A549 (cell line): ENCODE results near the gene OGDHL. TPM values are rescaled to one million over a fixed set of nuclear protein-coding genes. Genes with fewer than 3 reads are reported as not detected.

Source experiments
- ATAC-seq, 2 experiments: fragments of 200-7000 bp in 1 of 2; fragments of >200 bp in 1 of 2; cut with Nextera tagmentation in 1 of 2; cut with Tn5 transposase in 1 of 2; 3 replicates each; pipeline versions ENCODE4 v1.8.0 to v1.9.1; 2018 to 2020; ENCODE audit warnings: mild to moderate bottlenecking in 1 of 2, moderate library complexity in 1 of 2
- CTCF ChIA-PET: fragments of 300-600 bp; sonication (Branson Sonifier 250); formaldehyde crosslinking; extraction: SDS; loops from one replicate; lab custom pipeline; 2021; ENCODE audit warnings: antibody characterized with exemption, inconsistent platforms; lab: Yijun Ruan, JAX
- POLR2A ChIA-PET: fragments of 350-600 bp; formaldehyde crosslinking; extraction: SDS; loops from one replicate; lab custom pipeline; 2021; ENCODE audit warnings: antibody characterized with exemption, inconsistent platforms; lab: Yijun Ruan, JAX
- DNase-seq, 2 experiments: peaks; one replicate each; pipeline versions ENCODE4 v3.0.0 to v3.0.0-alpha.2; 2011 to 2016; ENCODE audit warnings: low read depth in 1 of 2, low spot score in 1 of 2
- FAIRE-seq: peaks from 2 replicates; lab custom pipeline; 2011; peaks lifted over from hg19 to GRCh38; lab: Jason Lieb, UNC
- H3K27ac ChIP-seq, 2 experiments: fragments of >200 bp; sonication (Bioruptor Twin); formaldehyde crosslinking; 3 replicates each; pipeline ENCODE4 v1.5.1; 2016 to 2017
- H3K4me1 ChIP-seq: fragments of >200 bp; sonication (Bioruptor Twin); formaldehyde crosslinking; 3 replicates; pipeline ENCODE4 v1.6.1; 2016
- H3K4me2 ChIP-seq: fragments of >200 bp; sonication (Bioruptor Twin); formaldehyde crosslinking; 3 replicates; pipeline ENCODE4 v1.6.1; 2016
- H3K4me3 ChIP-seq: fragments of >200 bp; sonication (Bioruptor Twin); formaldehyde crosslinking; 3 replicates; pipeline ENCODE4 v1.5.1; 2016
- H3K9me3 ChIP-seq: fragments of >200 bp; sonication (Bioruptor Twin); formaldehyde crosslinking; 3 replicates; pipeline ENCODE4 v1.6.1; 2016
- CBX2 ChIP-seq: fragments of 200-600 bp; sonication (generic); IDR thresholded peaks from 2 replicates; pipeline ENCODE4 v1.6.1; 2016; ENCODE audit warnings: low read depth, mild to moderate bottlenecking, borderline replicate concordance
- CBX8 ChIP-seq: fragments of 200-600 bp; sonication (generic); IDR thresholded peaks from 2 replicates; pipeline ENCODE4 v1.6.1; 2016
- CEBPB ChIP-seq, 2 experiments: fragments of >200 bp in 1 of 2; sonication (Bioruptor Twin) in 1 of 2; formaldehyde crosslinking in 1 of 2; IDR thresholded peaks; 2 replicates each; pipeline ENCODE4 v1.6.1; 2012 to 2016
- EP300 ChIP-seq, 2 experiments: fragments of >200 bp; sonication (Bioruptor Twin); formaldehyde crosslinking; IDR thresholded peaks; 2 replicates in 1 of 2; 3 replicates in 1 of 2; pipeline ENCODE4 v1.6.1; 2016 to 2017
- FOSL2 ChIP-seq, 2 experiments: fragments of 450-650 bp in 1 of 2; fragments of >200 bp in 1 of 2; sonication (Bioruptor Twin) in 1 of 2; formaldehyde crosslinking; IDR thresholded peaks; 2 replicates each; pipeline versions ENCODE4 v1.5.0 to v1.6.1; 2016 to 2020; ENCODE audit warnings: mild to moderate bottlenecking in 1 of 2, moderate library complexity in 1 of 2
- FOXS1 ChIP-seq: fragments of 250-450 bp; sonication (Bioruptor Pico); IDR thresholded peaks from 2 replicates; pipeline ENCODE4 v1.5.0; 2020; ENCODE audit warnings: mild to moderate bottlenecking, moderate library complexity
- GATA3 ChIP-seq: IDR thresholded peaks from 2 replicates; pipeline ENCODE4 v1.6.1; 2012; ENCODE audit warnings: borderline replicate concordance
- HES2 ChIP-seq: fragments of >200 bp; sonication (Bioruptor Twin); formaldehyde crosslinking; IDR thresholded peaks from 2 replicates; pipeline ENCODE4 v1.6.1; 2016
- HOXA7 ChIP-seq: fragments of 250-450 bp; sonication (Bioruptor Pico); IDR thresholded peaks from 2 replicates; pipeline ENCODE4 v1.5.0; 2020; ENCODE audit warnings: mild to moderate bottlenecking, moderate library complexity
- JUN ChIP-seq, 2 experiments: fragments of >200 bp; sonication (Bioruptor Twin); formaldehyde crosslinking; IDR thresholded peaks; 2 replicates in 1 of 2; 3 replicates in 1 of 2; pipeline ENCODE4 v1.6.1; 2016 to 2017
- KDM1A ChIP-seq: fragments of 200-600 bp; sonication (generic); IDR thresholded peaks from 2 replicates; pipeline ENCODE4 v1.6.1; 2016; ENCODE audit warnings: low read depth, mild to moderate bottlenecking
- MAX ChIP-seq: IDR thresholded peaks from 2 replicates; pipeline ENCODE4 v1.6.1; 2012
- MAZ ChIP-seq: fragments of 150-350 bp; IDR thresholded peaks from 2 replicates; pipeline ENCODE4 v1.6.1; 2014; ENCODE audit warnings: antibody characterized with exemption, low read depth, low read length, borderline replicate concordance
- PBX3 ChIP-seq: IDR thresholded peaks from 2 replicates; pipeline ENCODE4 v1.6.1; 2012
- PHF8 ChIP-seq: fragments of 200-600 bp; sonication (generic); IDR thresholded peaks from 2 replicates; pipeline ENCODE4 v1.6.1; 2016; ENCODE audit warnings: low read depth, mild to moderate bottlenecking, antibody characterized with exemption, moderate library complexity, borderline replicate concordance
- POLR2A ChIP-seq: IDR thresholded peaks from 2 replicates; pipeline ENCODE4 v1.6.1; 2012; ENCODE audit warnings: mild to moderate bottlenecking, low read length
- RCOR1 ChIP-seq: fragments of 150-350 bp; IDR thresholded peaks from 2 replicates; pipeline ENCODE4 v1.6.1; 2014; ENCODE audit warnings: antibody characterized with exemption, low read length, low read depth
- RNF2 ChIP-seq: fragments of 200-600 bp; sonication (generic); IDR thresholded peaks from 2 replicates; pipeline ENCODE4 v1.6.1; 2016; ENCODE audit warnings: low read depth, mild to moderate bottlenecking, antibody characterized with exemption, moderate library complexity, borderline replicate concordance
- SMC3 ChIP-seq: fragments of >200 bp; sonication (Bioruptor Twin); formaldehyde crosslinking; IDR thresholded peaks from 3 replicates; pipeline ENCODE4 v1.6.1; 2018; ENCODE audit warnings: inconsistent platforms
- SREBF2 ChIP-seq: fragments of 450-650 bp; IDR thresholded peaks from 2 replicates; pipeline ENCODE4 v1.6.1; 2014; ENCODE audit warnings: mild to moderate bottlenecking, moderate library complexity
- TP53 ChIP-seq: fragments of 250-450 bp; sonication (Bioruptor Pico); IDR thresholded peaks from 2 replicates; pipeline ENCODE4 v1.5.0; 2021; ENCODE audit warnings: mild to moderate bottlenecking, moderate library complexity
- ZC3H11A ChIP-seq: fragments of 450-650 bp; IDR thresholded peaks from 2 replicates; pipeline ENCODE4 v1.6.1; 2014; ENCODE audit warnings: antibody characterized with exemption, mild to moderate bottlenecking
- ZSCAN20 ChIP-seq: fragments of 250-450 bp; sonication (Bioruptor Pico); IDR thresholded peaks from 2 replicates; pipeline ENCODE4 v1.8.0; 2022; ENCODE audit warnings: mild to moderate bottlenecking, moderate library complexity
- WGBS: methylation state at CpG from one replicate; pipeline ENCODE4 v1.1.6; 2017; ENCODE audit errors: missing lambda C conversion rate; 5-methylcytosine and 5-hydroxymethylcytosine counted together
- polyA plus RNA-seq, 4 experiments: library from polyadenylated mRNA; depleted of rRNA in 3 of 4; stranded (reverse); fragments of >200 nt; fragmentation: RNase III in 1 of 4; extraction: RNeasy Plus Mini Kit Qiagen cat#74134 plus additional on column Dnase treatment in 1 of 4; gene quantifications; 2 replicates in 3 of 4; 3 replicates in 1 of 4; pipeline ENCODE4 v1.2.3, GENCODE V29; 2011 to 2017
- TF ChIP-seq, protein P1 (sequence below): fragments of 250-450 bp; sonication (Bioruptor Pico); IDR thresholded peaks from 2 replicates; pipeline ENCODE4 v1.5.0; 2021; ENCODE audit warnings: mild to moderate bottlenecking, moderate library complexity, borderline replicate concordance
- TF ChIP-seq, protein P2 (sequence below): fragments of >200 bp; sonication (Bioruptor Twin); formaldehyde crosslinking; IDR thresholded peaks from 3 replicates; pipeline ENCODE4 v1.5.1; 2016

The OGDHL gene
- polyA plus RNA-seq, 2 of the 4 experiments (the other 2 are of a cell fraction): 0.06 to 0.22 TPM

DNA sequence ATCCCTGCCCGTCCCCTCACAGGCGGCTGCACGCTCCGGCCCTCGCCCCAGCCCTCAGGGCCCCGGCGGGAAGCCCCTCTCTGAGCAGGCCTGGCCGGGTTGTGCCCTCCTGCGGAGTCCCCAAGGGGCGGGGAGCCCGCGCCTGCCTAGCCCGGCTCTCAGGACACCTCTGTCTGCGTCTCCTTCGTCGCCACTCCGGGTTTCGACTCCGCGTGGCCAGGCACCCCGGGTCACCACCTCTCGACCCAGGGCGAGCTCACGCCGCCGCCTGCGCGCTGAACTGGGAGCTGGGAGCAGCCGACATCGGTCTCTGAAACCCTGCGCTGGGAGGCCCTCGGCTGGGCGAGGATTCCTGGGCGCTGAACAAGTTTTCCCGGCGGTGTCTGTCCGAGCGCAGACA is 6.2 kb upstream of the OGDHL start:
- ATAC-seq: no peak
- ChIA-PET POLR2A (no interaction called here), CTCF (no interaction called here)
- Histone ChIP-seq H3K4me1 (no peaks in the 10 kb centered on the region), H3K9me3 (peaks cover 4% of the 10 kb centered on the region; the same call in 1 of the 3 replicates), H3K27ac (no peak overlapping the region), H3K4me3 (no peak overlapping the region), H3K4me2 (no peak overlapping the region)
- TF ChIP-seq SMC3: no peak
- TF ChIP-seq RCOR1: no peak
- TF ChIP-seq, protein P1, sequence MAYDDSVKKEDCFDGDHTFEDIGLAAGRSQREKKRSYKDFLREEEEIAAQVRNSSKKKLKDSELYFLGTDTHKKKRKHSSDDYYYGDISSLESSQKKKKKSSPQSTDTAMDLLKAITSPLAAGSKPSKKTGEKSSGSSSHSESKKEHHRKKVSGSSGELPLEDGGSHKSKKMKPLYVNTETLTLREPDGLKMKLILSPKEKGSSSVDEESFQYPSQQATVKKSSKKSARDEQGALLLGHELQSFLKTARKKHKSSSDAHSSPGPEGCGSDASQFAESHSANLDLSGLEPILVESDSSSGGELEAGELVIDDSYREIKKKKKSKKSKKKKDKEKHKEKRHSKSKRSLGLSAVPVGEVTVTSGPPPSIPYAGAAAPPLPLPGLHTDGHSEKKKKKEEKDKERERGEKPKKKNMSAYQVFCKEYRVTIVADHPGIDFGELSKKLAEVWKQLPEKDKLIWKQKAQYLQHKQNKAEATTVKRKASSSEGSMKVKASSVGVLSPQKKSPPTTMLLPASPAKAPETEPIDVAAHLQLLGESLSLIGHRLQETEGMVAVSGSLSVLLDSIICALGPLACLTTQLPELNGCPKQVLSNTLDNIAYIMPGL (CRISPR knock-in tag): no peak
- no peak for TF ChIP-seq EP300 (IDR thresholded peaks at IDR 0.05)
- TF ChIP-seq FOSL2 (IDR thresholded peaks at IDR 0.05): no peak
- TF ChIP-seq FOSL2 (CRISPR knock-in tag; IDR thresholded peaks at IDR 0.05): no peak
- no peak for TF ChIP-seq CBX8
- TF ChIP-seq MAX: no peak
- TF ChIP-seq PHF8: no peak
- TF ChIP-seq TP53 (CRISPR knock-in tag): no peak
- no peak for TF ChIP-seq ZSCAN20 (CRISPR knock-in tag)
- no peak for TF ChIP-seq ZC3H11A
- TF ChIP-seq FOXS1 (CRISPR knock-in tag): no peak
- TF ChIP-seq GATA3: no peak
- TF ChIP-seq, protein P2, sequence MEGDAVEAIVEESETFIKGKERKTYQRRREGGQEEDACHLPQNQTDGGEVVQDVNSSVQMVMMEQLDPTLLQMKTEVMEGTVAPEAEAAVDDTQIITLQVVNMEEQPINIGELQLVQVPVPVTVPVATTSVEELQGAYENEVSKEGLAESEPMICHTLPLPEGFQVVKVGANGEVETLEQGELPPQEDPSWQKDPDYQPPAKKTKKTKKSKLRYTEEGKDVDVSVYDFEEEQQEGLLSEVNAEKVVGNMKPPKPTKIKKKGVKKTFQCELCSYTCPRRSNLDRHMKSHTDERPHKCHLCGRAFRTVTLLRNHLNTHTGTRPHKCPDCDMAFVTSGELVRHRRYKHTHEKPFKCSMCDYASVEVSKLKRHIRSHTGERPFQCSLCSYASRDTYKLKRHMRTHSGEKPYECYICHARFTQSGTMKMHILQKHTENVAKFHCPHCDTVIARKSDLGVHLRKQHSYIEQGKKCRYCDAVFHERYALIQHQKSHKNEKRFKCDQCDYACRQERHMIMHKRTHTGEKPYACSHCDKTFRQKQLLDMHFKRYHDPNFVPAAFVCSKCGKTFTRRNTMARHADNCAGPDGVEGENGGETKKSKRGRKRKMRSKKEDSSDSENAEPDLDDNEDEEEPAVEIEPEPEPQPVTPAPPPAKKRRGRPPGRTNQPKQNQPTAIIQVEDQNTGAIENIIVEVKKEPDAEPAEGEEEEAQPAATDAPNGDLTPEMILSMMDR: no peak
- no peak for TF ChIP-seq JUN (IDR thresholded peaks at IDR 0.05)
- no peak for TF ChIP-seq CEBPB (IDR thresholded peaks at IDR 0.05)
- no peak for TF ChIP-seq HES2
- TF ChIP-seq RNF2: no peak
- TF ChIP-seq CBX2: no peak
- no peak for DNase-seq
- WGBS: 55% methylated on average over 20 of the region's 38 CpGs
- FAIRE-seq: no peak

GRCh38 chr10:49767752-49768151 is 5.6 kb upstream of the OGDHL start:
- DNase-seq (no peak), ATAC-seq (no peak), FAIRE-seq (no peak)
- ChIA-PET CTCF (no interaction called here), POLR2A (no interaction called here)
- Histone ChIP-seq H3K4me1 (no peaks in the 10 kb centered on the region), H3K27ac (no peak overlapping the region), H3K9me3 (peaks cover 4% of the 10 kb centered on the region; the same call in 1 of the 3 replicates), H3K4me3 (no peak overlapping the region), H3K4me2 (no peak overlapping the region)
- 50% methylated on average over 7 of the region's 7 CpGs for WGBS
- TF ChIP-seq HOXA7 (CRISPR knock-in tag) (no peak), RNF2 (no peak), CBX8 (no peak), KDM1A (no peak), MAZ (no peak), RCOR1 (no peak), MAX (no peak), SREBF2 (no peak), FOSL2 (IDR thresholded peaks at IDR 0.05) (no peak), FOSL2 (CRISPR knock-in tag; IDR thresholded peaks at IDR 0.05) (no peak), PBX3 (no peak), POLR2A (no peak)
- TF ChIP-seq, protein P2: no peak
- TF ChIP-seq, all 56 proteins: peak for 0
